ENCODE data around the gene CCDC146.
"Not testable (repeated sequence)": the region's sequence is repeated elsewhere in the genome, so short reads cannot be mapped to it uniquely, and the experiment has no call there.

Gene CCDC146

DNA sequence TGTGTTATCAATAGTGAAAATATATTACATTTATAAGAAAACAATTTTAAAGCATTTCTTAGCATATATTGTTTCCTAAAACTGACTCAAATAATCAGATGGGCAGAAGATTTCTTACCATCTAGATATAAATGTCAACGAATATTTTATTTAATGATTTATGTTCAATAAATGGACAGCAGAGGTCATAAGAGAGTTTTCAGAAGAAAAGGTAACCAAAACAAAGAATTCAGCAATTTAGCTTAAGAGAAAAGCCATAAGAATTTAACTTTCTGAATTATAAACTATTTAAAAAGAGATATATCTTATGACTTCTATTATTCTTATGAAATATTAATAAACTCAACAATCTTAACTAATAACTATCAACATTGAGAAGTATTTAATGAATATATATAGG is 3.1 kb downstream of the CCDC146 start:
- peaks cover 20% of the 10 kb centered on the region for H3K4me1 Mint-ChIP-seq (ENCODE audit: low read depth)
- not testable (repeated sequence) for H3K27ac Mint-ChIP-seq; H3K9me3 Mint-ChIP-seq; H3K27me3 Mint-ChIP-seq (ENCODE audit: low read depth); H3K4me3 Mint-ChIP-seq; H3K36me3 Mint-ChIP-seq (ENCODE audit: low read depth)

DNA sequence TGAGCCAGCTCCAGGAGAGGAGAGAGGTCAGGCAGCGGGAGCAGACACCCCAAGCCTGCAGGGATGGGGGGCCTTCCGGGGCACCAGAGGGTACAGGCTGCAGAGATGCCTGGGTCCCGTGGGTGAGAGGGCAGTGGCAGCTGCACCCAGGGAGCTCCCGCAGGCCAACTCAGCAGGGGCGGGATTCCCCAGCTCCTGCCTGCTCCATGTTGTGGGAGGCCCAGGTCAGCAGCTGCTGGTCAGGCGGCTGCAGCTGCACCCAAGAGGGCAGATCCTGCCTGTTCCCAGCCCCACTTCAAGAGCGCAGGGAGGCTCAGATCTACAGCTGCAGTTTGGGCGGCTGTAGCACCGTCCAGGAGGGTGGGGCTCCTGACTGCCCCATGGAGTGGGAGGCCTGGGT is 4.6 kb downstream of the CCDC146 start:
- H3K4me1 Mint-ChIP-seq (ENCODE audit: low read depth): peaks cover 16% of the 10 kb centered on the region
- not testable (repeated sequence) for H3K27me3 Mint-ChIP-seq (ENCODE audit: low read depth); H3K4me3 Mint-ChIP-seq; H3K27ac Mint-ChIP-seq; H3K36me3 Mint-ChIP-seq (ENCODE audit: low read depth); H3K9me3 Mint-ChIP-seq

DNA sequence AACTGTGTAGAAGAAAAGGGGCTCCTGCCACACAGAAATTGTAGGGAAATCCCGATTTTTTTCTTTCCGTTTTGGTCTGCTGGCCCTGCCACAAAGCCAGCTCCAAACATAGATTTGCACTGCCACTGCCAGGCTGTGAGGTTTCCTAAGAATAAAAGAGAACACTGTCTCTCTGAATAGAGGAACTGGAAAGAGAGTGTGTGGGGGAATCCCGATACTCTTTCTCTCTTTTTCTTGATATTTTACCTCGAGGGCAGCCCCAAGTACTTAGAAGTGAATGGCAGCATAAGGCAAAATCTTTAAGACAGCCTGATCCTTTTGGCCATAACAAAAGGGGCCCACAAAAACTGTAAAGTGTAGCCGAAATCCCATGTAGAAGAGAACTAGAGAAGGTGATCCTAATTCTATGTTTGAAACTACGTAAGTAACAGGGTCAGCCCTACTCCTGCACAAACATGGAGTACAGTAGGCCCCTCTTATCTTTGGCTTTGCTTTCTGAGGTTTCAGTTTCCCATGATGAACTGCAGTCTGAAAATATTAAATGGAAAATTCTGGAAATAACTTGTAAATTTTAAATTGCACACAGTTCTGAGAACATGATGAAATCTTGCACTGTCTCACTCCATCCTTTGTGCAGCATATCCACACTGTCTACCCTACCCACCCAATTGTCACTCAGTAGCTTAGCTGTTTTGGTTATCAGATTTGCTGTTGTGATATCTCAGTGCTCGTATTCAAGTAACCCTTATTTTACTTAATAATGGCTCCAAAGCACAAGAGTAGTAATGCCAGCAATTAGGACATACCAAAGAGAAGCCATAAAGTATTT is 6.4 kb downstream of the CCDC146 start:
- H3K4me3 Mint-ChIP-seq; H3K27me3 Mint-ChIP-seq (ENCODE audit: low read depth); H3K36me3 Mint-ChIP-seq (ENCODE audit: low read depth); H3K9me3 Mint-ChIP-seq: not testable (repeated sequence)
- H3K4me1 Mint-ChIP-seq (ENCODE audit: low read depth): peaks cover 12% of the 10 kb centered on the region
- peak overlapping the region; percentile 6 for H3K27ac Mint-ChIP-seq

DNA sequence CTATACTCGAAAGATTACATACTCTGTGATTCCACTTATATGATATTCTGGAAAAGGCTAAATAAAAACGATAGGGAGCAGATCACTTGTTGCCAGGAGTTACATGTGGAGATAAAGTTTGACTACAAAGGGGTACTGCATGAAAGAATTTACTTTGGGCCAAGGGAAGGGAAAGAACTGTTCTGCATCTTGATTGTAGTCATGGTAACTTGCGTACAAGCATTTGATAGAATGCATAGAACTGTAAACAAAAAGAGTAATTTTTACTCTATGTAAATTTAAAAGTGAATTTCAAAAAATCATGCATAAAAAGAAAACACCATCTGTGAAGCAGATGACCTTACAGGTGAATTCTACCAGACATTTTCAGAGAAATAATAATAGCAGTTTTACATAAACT is 9.4 kb downstream of the CCDC146 start:
- not testable (repeated sequence) for H3K4me3 Mint-ChIP-seq; H3K27me3 Mint-ChIP-seq (ENCODE audit: low read depth); H3K36me3 Mint-ChIP-seq (ENCODE audit: low read depth); H3K9me3 Mint-ChIP-seq; H3K27ac Mint-ChIP-seq
- peaks cover 12% of the 10 kb centered on the region for H3K4me1 Mint-ChIP-seq (ENCODE audit: low read depth)

- H3K4me1 Mint-ChIP-seq (ENCODE audit: low read depth); H3K27ac Mint-ChIP-seq; H3K4me3 Mint-ChIP-seq; H3K27me3 Mint-ChIP-seq (ENCODE audit: low read depth); H3K36me3 Mint-ChIP-seq (ENCODE audit: low read depth): not testable (repeated sequence)
- H3K9me3 Mint-ChIP-seq: peaks cover 18% of the 10 kb centered on the region
Observed at GRCh38 chr7:77138668-77139067, 16.3 kb downstream of the CCDC146 start.

DNA sequence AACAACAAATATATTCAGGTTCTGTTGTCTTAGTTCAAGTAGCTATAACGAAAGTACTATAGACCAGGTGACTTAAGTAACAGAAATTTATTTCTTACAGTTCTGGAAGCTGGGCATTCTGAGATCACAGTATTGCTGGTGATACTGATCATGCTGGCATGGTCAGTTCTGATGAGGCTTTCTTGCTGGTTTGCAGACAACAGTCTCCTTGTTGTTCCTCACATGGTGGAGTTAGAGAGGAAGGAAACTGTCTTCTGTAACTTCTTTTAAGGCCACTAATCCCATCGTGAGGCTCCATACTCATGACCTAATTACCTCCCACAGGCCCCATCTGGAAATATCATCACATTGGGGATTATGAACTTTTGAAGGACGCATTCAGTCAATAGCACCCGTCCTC is 17.9 kb downstream of the CCDC146 start:
- not testable (repeated sequence) for H3K4me3 Mint-ChIP-seq; H3K36me3 Mint-ChIP-seq (ENCODE audit: low read depth); H3K27ac Mint-ChIP-seq; H3K27me3 Mint-ChIP-seq (ENCODE audit: low read depth); H3K4me1 Mint-ChIP-seq (ENCODE audit: low read depth)
- H3K9me3 Mint-ChIP-seq: peaks cover 19% of the 10 kb centered on the region

GRCh38 chr7:77152232-77152631 is 29.8 kb downstream of the CCDC146 start:
- not testable (repeated sequence) for H3K36me3 Mint-ChIP-seq (ENCODE audit: low read depth); H3K27ac Mint-ChIP-seq; H3K27me3 Mint-ChIP-seq (ENCODE audit: low read depth); H3K9me3 Mint-ChIP-seq; H3K4me3 Mint-ChIP-seq
- H3K4me1 Mint-ChIP-seq (ENCODE audit: low read depth): peaks cover 11% of the 10 kb centered on the region

GRCh38 chr7:77154917-77155464 is 32.6 kb downstream of the CCDC146 start:
- not testable (repeated sequence) for H3K27me3 Mint-ChIP-seq (ENCODE audit: low read depth); H3K9me3 Mint-ChIP-seq; H3K4me3 Mint-ChIP-seq; H3K36me3 Mint-ChIP-seq (ENCODE audit: low read depth)
- H3K27ac Mint-ChIP-seq: peak overlapping the region; percentile 78
- H3K4me1 Mint-ChIP-seq (ENCODE audit: low read depth): peaks cover 26% of the 10 kb centered on the region

- not testable (repeated sequence) for H3K36me3 Mint-ChIP-seq (ENCODE audit: low read depth)
Observed at GRCh38 chr7:77155601-77156377, 33.4 kb downstream of the CCDC146 start.

DNA sequence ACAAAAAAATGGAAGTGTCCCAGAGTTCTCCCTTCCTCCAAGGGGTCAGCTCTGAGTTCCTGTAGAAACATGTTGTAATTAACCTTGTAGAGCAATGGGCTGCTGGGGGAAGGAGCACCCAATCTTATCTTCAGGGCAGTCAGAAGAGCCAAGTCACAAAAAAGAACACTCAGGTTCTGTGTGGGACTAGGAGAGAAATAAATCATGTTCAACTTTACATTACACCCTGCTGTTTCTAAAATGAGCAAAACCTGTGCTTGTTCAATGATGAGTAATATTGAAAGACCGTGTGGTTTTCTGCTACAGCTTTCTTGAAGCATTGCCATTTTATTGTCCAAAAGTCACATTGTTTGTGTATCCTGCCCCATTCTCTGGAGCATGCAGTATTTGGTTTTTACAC is 34.6 kb downstream of the CCDC146 start:
- H3K27me3 Mint-ChIP-seq (ENCODE audit: low read depth); H3K36me3 Mint-ChIP-seq (ENCODE audit: low read depth); H3K9me3 Mint-ChIP-seq: not testable (repeated sequence)
- peaks cover 26% of the 10 kb centered on the region for H3K4me1 Mint-ChIP-seq (ENCODE audit: low read depth)
- H3K27ac Mint-ChIP-seq: peak overlapping the region; percentile 91
- H3K4me3 Mint-ChIP-seq: peak overlapping the region; percentile 57

More at GRCh38 chr7:77155601-77156377, 33.4 kb downstream of the CCDC146 start:
- Mint-ChIP-seq H3K4me1 (ENCODE audit: low read depth) (peaks cover 26% of the 10 kb centered on the region), H3K4me3 (peak overlapping the region; percentile 26), H3K27ac (peak overlapping the region; percentile 78)
- not testable (repeated sequence) for H3K27me3 Mint-ChIP-seq (ENCODE audit: low read depth); H3K9me3 Mint-ChIP-seq

- H3K27ac Mint-ChIP-seq: peak overlapping the region; percentile 91
- H3K27me3 Mint-ChIP-seq (ENCODE audit: low read depth): no peaks in the 10 kb centered on the region
- H3K4me3 Mint-ChIP-seq: peak overlapping the region; percentile 57
- peaks cover 24% of the 10 kb centered on the region for H3K4me1 Mint-ChIP-seq (ENCODE audit: low read depth)
- H3K9me3 Mint-ChIP-seq: peaks cover 3% of the 10 kb centered on the region
- peaks cover 9% of the 10 kb centered on the region for H3K36me3 Mint-ChIP-seq (ENCODE audit: low read depth)
Observed at GRCh38 chr7:77157446-77157845, 35.0 kb downstream of the CCDC146 start.

DNA sequence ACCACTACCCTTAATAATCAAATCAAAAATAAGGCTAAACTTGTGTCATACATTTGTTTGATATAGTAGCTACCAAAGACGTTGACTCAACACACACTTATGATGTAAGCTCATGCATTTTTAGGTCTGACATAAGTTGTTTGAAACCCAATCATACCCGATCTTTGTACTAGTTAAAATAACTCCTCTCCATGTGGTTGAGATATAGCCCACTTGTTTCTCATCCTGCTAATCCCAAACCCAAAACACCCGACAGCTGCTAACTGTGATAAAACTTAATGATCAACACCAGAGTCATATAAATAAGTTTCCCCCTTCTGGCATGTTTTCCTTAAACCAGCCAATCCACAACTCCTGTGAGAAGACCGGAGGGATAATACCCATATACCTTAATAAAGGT is 48.7 kb downstream of the CCDC146 start:
- not testable (repeated sequence) for H3K36me3 Mint-ChIP-seq (ENCODE audit: low read depth); H3K4me3 Mint-ChIP-seq; H3K27me3 Mint-ChIP-seq (ENCODE audit: low read depth); H3K4me1 Mint-ChIP-seq (ENCODE audit: low read depth); H3K9me3 Mint-ChIP-seq; H3K27ac Mint-ChIP-seq

DNA sequence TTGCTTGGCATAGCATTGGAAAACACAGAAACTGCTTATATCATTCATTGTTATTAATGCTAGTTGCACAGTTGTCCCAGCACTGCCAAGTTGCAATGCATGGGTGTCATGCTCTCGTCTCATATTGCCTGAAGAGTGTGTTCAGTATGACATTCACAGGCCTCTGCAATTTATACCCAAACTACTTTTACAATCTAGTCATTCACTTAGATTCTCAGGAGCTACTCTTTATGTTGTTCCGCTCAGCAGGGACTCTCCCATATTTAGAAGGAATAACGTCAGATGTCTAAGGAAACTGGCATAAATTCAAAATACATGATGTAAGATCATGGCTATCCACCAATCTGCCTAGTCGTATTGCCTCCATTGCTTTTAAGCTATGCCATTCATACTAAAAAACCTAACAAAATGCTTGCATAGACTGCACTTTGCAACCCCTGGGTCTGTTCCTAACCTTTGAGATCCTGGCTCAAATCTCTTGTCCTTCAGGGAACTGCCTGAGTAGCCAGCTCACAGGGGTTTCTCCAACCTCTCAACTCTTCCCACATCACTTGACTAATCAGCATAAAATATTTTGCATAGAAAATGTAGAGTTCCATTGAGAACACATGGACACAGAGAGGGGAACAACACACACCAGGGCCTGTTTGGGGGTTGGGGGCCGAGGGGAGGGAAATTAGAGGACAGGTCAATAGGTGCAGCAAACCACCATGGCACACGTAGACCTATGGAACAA is 50.2 kb downstream of the CCDC146 start:
- not testable (repeated sequence) for H3K9me3 Mint-ChIP-seq; H3K4me1 Mint-ChIP-seq (ENCODE audit: low read depth); H3K27me3 Mint-ChIP-seq (ENCODE audit: low read depth); H3K36me3 Mint-ChIP-seq (ENCODE audit: low read depth); H3K4me3 Mint-ChIP-seq; H3K27ac Mint-ChIP-seq

DNA sequence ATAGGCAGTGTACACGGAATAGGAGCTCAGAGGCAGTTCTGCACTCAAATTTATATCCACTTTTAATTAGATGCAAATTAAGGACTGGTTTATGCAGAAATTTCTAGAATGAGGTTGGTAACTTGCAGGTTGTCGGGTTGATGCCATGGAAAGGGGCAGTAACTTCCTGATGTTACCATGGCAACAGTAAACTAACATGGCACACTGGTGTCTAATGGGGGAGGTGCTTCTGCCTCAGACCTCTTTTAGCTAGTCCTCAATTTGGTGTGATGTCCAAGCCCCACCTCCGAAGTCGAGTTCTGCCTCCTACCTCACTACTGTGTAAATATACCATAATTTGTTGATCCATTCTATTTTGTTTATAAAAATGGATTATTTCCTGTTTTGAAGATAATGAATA is 52.0 kb downstream of the CCDC146 start:
- not testable (repeated sequence) for H3K27ac Mint-ChIP-seq; H3K27me3 Mint-ChIP-seq (ENCODE audit: low read depth); H3K36me3 Mint-ChIP-seq (ENCODE audit: low read depth); H3K4me3 Mint-ChIP-seq; H3K9me3 Mint-ChIP-seq; H3K4me1 Mint-ChIP-seq (ENCODE audit: low read depth)
